HCEC 1CT (cell line): Measurements from ENCODE around the gene TNNI2.

Source experiments
- DNase-seq: peaks from one replicate; pipeline ENCODE4 v3.0.0-alpha.2; 2017

TNNI2 gene

DNA sequence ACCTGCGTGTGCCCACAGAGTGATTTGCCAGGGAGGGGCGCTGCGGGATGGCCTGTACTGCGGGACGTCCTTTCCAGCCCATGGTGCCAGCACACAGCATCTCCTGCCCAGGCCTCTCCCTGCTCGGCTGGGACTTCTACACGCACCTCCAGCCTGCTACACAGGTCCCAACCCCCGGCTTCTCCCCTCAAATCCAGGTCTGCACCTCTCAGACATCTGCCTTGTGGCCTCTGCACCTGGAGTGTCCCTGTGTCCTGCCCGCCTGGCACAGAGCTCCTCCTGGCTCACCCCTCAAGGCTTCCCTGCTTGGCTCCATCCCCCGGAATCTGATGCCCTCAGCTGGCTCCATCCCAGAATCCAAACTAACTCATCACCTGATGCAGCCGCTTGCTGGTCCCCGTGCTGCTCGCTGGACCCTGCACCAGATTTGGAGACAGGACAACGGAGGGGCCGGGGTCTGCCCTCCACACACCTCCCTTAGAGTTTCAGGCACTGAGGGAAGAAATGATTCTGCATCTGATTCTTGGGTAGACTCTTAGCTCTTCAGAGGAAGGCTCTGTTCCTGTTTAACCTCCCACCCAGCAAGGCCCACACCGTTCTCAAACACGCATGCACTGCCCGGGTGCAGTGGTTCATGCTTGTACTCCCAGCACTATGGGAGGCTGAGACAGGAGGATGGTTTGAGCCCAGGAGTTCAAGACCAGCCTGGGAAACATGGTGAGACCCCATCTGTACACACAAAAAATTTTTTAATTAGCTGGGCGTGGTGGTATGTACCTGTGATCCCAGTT, 10.1 kb downstream of the TNNI2 start:
- no peak for DNase-seq

DNA sequence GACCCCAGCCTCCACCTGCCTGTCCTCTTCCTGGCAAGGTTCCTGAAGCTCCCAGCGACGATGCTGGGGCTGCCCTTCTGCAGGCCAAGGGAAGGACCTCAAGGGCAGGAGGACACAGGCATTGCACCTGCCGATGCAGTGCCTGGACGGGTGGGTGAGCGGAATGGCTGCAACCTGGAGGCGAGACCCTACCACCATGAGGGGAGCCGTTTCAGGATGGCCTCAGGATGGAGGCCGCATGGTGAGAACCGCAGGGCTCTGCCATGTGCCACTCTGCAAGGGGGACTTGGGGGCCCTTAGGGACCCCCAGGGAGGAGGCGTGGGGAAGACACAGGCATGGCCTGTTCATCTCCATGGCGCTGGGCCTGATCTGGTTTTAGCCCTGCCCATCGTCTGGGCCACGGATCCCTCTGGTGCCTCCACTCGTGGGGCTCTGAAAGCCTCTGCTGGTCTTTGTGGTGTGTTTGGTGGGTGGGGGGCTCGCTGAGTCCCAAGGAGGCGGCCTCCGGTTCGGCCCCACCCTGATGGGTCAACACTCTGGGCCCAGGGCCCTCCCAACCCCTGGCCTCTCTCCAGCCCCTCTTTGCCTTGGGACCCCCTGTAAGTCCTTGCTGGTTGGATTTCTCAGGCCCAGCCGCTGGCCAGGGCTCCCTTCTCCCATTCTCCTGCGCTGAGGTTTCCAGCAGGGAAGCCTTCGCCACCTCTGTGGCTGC, 12.8 kb downstream of the TNNI2 start:
- no peak for DNase-seq

DNA sequence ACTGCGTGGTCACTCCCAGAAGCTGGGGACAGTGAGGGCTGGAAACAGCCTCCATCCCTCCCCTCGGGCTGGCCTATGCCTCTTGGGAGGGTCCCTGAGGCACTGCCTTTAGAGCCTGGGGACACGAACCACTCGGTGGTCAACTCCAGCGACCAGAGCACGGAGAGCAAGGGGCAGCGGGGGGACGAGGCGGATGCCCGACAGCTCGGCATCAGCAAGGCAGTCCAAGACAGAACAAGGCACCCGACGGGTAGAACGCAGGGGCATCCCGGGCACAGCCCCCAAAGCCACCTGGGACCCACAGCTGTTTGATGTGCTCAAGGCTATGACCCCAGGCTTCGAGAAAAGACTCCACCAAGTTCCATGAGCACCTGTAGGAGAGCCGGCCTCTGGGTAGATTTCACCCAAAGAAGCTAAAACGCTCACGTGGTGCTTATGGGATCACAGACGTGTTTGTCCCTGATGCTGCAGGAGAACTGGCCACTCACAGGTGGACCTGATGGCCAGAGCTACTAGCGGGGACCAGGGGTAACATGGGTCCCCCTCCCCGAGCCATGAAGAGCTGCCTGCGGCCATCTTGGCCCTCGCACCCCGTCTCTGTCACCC, 13.6 kb downstream of the TNNI2 start:
- no peak for DNase-seq

DNA sequence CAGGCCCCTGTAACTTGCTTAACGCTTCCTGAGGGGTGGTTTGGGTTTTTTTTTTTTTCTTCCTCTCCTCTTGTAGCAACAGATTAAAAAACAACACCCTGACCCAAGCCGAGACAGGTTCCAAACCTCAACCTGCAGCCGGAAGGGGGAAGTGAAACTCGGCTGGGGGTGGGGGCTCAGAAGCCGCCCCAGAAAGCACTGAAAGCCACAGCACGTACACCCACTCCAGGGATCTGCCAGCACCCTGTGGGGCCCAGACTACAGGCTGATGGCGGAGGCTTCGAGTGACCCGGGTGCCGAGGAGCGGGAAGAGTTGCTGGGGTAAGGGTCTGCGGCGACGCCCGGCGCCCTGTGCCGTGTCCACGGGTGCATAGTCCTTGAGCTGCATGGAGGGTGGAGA, 14.1 kb downstream of the TNNI2 start, which contains the start of gene LSP1:
Gene LSP1 (plus strand): TSS at position 208 of the 400 bp plus-strand sequence. CDS start 61 bp downstream, at position 269.
- no peak for DNase-seq

DNA sequence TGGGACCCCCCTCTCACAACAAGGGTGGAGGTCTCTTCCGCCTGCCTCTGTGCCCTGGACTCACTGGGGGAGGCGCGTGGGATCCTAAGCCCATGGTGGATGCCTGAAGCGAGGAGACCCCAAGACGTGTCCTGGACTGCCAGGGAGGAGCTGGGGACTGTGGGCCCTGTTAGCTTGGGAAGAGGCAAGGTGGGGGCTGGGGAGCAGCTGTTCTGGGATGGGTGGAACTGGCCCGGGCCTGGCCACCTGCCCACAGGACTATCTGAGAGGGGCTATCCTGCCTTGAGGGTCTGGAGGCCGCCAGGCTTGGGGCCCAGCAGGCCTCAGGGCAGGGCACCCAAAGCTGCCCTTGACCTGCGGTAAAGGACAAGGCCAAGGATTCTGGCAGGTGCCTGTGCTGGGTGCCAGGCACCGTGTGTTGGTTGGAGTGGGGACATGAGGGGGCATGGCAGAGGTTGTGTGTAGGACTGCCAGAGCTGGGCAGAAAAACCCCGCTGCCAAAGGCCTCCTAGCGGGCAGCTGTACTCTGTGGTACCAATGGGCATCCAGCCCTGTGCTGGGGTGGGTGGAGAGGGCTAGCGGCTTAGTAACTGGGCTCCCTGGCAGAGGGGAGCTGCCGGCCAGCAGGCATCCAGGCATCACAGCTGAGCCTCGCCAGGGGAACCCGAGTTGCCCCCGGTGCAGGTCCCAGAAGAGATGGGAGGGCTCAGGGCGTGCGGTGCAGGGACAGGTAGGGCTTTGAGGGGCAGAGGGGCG, 14.8 kb downstream of the TNNI2 start:
- DNase-seq, result no peak

DNA sequence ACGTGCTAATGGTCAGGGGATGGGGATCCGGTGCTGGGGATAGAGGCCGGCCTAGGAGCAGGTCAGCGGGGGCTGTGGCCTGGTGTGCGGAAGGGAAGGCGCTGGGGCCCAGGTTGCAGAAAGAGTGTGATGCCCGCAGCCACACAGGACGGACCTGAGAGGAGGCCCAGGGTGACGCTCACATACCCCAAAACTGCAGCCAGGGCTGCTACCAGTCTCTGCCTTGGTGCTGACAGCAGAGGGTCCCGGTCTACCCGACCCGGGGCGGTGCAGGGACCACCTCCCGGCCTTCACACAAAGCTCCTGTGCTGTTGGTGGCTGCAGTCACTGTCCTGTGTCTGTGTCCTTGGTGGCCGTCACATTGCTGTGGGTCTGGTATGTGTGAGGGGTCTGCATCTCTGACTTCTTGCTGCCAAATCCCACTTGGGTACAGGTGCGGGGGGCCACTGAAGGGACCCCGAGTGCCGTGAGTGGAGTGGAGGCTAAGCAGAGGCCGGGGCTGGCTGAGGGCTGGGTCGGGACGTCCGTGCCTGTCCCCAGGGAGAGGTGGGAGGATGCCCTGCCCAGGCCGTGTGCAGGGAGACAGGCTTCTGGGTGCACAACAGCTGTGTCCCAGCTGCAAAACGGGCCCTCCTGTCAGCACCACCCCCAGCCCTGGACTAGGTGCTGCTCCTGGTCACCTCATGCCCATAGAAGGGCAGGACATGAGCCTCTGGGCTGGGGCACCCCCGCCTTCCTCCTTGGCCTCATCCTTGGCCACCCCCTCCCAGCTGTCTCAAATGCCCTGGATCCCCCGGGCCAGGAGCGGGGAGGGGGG, 15.6 kb downstream of the TNNI2 start:
- no peak for DNase-seq

DNA sequence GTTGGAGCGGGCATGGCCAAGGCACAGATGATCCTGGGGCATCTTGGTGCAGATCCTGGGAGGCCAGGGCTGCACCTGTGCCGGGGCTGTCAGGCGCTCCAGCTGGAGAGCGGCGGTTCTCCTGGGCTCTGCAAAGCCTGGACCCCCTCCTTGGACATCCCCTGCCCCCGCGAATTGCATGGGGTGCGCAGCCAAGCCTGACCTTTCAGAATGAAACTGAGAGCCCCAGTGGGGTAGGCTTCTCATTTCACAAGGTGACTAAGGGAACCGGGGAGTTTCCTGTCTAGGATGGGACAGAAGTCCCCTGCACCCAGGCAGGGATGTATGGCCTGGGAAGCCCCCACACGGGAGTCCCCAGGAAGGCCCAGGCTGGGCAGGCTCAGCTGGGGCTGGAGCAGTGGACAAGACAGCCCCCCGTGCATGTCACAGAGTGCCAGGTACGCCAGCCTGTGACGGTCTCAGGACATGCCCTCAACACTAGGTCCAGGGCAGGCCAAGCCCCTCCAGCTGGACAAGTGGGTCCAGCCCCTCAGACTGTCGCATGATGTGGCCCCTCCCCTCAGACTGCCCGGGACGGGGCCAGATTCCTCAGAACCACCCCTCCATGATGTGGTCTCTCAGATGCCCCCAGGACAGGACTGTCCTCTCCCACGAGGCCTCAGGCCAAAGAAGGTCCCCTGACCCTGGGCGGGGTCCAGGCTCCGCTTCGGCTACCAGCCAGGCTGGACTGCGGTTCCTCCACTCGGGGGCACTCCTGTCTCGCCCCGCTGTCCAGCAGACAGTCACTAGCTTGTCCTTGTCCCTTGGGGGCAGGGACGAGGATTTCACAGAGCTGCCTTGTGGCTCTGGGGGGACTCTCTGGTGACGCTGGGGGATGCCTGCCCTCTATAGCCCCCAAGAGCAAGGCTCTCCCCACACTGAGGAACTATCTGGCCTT, 16.4 kb downstream of the TNNI2 start:
- DNase-seq, result no peak

DNA sequence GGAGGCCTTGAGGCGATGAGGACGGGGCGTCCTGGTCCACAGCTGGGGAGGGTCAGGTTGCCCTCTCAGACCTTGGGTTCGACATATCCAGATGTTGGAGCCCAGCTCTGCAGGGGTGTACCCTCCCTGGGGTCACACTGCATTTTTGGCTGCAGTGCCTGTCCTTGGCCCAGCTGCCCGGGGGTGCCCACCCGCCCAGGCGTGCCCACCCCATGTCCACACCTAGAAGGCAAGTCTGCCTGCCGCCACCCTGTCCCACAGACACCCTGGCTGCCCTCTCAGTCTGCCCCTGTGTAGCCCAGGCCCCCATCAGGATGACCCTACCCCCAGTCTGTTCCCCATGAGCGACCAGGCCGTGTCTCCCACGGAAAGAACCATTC, 17.1 kb downstream of the TNNI2 start:
- DNase-seq, result no peak

DNA sequence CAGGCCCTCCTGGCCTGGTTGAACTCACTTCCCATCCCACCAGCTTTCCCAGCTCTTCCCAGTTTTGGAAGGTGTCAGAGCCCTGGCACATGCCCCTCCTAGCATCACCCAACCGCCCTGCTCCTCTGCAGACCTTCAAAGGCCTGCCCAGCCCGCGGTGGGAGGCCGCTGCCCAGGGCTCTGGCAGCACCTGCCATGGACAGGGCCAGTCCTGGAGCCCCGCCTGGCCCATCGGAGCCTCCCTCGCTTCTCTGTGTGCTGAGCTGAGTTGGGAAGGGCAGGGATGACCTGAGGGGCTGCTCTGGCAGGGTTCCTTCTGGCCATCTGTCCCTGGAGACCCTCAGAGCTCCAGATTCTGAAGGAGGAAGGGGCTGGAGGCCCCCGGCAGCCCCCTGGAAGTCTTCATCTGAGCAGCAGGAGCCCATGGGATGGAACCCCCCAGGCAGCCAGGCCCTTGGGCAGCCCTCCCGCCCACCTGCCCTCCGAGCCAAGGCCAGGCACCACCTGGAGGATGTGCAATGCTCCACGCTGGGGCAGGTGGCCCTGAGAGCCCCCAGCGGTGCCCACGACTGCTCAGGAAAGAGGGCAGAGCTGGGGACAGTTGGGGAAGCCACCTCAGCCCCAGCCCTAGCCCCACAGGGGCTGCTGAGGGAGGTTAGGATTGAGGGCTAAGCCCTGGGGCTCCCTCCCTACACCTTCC, 17.7 kb downstream of the TNNI2 start:
- no peak for DNase-seq

DNA sequence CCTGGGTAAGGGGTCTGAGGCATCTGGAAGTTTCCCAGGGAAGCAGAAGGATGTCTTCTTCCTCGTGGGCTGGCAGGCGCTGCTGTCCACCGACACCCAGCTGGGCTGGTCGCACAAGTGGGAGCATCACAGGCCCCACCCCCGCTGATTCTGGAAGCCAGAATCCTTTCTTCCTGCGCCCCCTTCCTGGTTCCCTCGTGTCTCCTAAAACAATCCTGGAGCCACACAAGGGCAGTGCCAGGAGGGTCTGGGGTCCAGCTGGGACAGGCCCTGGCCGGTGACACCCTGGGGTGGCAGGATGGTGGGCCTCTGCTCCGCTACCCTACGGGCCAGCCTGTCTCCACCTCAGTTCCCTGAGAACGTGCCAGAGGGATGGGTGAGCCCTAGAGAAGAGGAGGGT, 18.3 kb downstream of the TNNI2 start:
- no peak for DNase-seq

DNA sequence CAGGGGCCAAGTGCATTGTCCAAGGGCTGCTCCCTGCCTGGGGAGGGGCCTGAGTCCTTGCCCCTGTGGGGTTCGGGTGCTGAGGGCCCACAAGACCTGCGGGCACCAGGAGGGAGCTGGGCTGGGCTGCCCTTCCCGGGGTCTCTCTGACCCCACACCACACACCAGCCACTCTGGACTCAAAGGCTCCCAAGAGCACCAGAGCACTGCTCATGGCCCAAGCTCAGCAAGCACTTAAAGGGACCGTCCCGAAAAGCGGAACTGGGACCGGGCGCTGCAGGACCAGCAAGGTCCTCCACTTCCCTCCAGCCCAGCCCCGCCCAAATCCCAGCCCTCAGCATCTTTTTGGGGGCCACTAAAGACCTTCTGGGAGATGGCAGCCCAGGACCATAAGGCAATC, 19.4 kb downstream of the TNNI2 start:
- DNase-seq, result no peak

DNA sequence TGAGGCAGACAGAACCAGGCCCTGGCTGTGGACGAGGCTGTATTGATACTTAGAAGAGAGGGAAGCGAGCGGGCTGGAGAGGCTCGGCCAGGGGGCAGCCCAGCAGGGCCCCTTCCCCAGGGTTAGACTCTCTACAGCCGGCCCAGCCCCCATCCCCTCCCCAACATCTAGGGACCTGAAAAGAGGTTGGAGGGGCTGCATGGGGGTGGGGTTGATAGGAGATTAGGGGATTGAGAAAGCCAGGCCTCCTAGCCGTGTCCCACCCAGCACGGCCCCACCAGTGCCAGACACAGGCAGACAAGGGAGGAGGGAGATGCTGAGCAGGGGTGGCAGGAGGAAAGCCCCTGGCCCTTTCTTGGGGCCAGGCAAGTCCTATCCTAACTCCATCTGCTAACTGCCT, 19.8 kb downstream of the TNNI2 start:
- no peak for DNase-seq

DNA sequence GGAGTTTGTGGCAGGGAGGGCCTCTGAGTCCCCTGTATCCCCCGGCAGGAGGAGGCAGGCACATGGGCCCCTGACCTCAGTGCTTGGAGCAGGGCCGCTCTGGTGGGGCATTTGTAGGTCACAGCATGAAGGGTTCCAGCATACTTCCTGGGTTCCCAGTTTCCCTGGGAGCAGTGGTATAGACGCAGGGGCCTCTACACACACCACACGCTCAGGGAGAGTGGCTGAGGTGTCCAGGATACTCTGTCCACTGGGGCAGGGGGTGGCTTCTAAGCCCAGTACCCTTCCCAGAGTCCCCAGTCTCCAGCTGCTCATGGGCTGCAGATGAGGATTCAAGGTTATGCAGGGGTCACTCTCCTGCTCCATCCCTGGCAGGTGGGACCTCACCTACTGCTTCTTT, 20.2 kb downstream of the TNNI2 start:
- DNase-seq, result no peak

DNA sequence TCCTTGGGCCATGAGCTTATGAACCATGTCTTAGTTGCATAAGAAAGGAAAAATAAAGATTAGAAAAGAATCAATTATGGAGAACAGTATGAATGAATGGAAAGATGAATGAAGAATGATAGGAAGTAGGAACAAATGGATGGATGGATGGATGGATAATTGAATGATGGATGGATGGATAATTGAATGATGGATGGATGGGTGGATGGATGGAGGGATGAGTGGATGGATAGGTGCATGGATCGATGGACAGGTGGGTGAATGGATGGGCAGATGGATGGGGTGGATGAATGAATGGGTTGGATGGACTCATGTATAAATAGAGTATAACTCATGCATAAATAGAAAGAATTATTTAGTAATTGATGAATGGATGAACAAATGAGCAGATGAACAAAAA, 21.3 kb downstream of the TNNI2 start:
- no peak for DNase-seq

DNA sequence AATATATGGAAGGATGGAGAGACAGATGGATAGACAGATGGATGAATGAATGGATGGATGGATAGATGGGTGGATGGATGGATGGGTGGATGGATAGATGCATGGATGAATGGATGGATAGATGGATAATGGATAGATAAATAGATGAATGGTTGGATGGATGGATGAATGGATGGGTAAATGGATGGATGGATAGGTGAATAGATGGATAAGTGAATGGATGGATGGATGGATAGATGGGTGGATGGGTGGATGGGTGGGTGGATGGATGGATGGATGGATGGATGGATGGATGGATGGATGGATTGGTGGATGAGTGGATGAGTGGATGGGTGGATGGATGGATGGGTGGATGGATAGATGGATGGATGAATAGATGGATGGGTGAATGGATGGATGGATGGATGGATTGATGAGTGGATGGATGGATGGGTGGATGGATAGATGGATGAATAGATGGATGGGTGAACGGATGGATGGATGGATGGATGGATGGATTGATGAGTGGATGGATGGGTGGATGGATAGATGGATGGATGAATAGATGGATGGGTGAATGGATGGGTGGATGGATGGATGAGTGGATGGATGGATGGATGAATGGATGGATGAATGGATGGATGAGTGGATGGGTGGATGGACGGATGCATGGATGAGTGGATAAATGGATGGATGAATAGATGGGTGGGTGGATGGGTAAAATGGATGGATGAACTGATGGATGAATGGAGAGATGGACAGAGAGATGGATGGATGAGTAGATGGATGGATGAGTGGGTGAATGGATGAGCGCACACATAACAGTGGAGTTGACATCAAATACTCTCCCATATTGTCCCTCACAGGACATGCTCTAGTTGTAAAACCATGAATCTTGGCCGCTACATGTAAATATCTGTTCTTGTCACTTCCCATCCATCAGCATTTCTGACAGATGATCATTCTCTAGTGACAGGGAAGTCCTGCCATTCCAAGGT, 22.9 kb downstream of the TNNI2 start:
- DNase-seq, result no peak

DNA sequence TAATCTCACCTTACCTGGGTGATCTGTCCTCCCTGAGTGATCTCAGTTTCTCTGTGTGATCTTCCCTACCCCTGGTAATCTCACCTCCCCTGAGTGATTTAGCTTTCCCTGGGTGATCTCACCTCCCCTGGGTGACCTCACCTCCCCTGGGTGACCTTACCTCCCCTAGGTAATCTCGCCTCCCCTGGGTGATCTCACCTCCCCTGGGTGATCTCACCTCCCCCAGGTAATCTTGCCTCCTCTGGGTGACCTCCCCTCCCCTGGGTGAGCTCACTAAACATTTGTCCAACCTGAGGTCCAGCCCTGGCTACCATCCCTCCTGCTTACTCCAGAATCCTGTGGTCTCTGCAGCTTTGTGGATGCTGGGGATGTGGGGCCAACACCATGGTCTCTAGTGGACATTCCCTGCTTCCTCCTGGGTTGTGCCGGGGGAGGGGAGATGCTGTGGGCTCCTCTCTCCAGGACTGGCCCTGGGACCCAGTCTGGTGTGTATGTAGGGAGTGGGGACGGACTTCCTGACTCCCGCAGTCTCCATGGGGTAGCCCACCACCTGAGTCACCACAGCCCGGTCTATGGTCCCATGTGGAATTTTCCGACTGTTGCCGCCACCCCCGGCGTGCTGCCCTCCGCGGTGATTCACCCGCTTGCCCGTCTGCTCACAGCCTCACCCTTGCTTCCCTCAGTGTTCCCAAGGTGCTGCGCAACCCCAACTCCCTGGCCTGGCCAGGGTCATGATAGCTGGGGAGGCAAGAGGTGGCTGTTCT, 24.0 kb downstream of the TNNI2 start:
- DNase-seq, result peak; percentile 40

DNA sequence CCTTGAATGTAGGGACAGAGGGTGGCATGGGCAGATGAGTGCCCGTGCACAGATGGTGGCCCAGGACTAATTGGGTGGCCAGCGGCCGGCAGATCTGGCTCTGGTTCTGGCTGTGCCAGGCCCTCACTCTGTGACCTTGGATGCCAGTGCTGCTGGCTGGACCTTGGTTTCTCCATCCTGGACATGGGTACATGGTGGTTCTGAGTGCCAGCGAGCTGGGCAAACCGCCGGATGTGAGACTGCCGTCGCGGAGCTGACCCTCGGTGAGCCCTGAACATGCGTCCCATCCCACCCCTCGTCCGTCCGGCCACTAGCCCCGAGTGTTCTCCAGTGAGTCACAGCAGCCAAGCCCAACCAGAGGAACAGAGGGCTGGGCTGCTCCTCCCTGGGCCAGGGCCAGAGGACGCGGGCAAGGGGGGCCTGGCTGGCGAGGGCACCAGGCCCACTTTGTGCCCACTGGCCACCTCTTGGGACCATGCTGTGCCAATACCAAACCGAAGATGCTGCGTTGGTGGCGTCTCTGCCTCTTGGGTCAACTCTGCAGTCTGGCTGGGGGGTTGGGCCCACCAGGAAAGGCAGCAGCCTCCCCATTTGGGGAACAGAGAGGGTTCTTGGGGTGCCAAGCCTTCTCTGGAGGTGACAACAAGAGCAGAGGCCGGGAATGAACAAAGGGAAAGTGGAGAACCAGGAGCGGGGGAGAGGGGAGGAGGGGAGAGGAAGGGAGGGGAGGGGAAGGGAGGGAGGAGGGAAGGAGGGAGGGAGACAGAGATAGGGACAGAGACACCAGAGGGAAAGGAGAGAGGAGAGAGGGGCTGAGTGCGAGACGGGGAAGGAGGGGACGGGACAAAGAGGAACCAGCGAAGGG, 24.8 kb downstream of the TNNI2 start:
- DNase-seq, result peak; percentile 81

DNA sequence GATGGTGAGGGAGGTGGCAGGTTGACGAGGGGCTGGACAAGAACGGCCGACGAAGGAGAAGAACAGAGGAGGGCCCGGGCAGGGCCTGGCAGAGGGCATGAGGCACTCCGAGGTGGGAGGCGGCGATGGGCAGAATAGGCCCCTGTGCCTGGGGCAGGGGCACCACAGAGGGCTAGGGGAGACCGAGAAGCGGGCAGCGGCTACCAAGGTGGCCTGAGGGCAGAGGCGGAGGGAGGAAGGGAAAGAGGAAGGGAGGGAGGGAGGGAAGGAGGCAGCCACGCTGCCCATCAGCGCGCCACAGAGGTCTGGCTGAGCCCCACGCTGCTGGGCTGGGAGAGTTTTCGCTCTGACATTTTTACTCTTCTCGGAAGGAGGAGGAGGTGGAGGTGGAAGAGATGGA, 25.4 kb downstream of the TNNI2 start:
- DNase-seq, result no peak
